ENCODE data around the gene SLC27A6.

SLC27A6 gene

GRCh38 chr5:128965638-128966302 lies 482 bp downstream of the SLC27A6 start:
- TF ChIP-seq USF1 (IDR thresholded peaks at IDR 0.05), result no peak
- TF ChIP-seq NFIC (IDR thresholded peaks at IDR 0.05), result no peak
- no peak for TF ChIP-seq TAF1 (IDR thresholded peaks at IDR 0.05; ENCODE audit: low read depth)
- no peak for TF ChIP-seq FOXM1 (IDR thresholded peaks at IDR 0.05; ENCODE audit: borderline replicate concordance, low read depth)
- TF ChIP-seq ZBTB7A (IDR thresholded peaks at IDR 0.05; ENCODE audit: low read depth), result no peak
- no peak for TF ChIP-seq TEAD4 (IDR thresholded peaks at IDR 0.05)
- TF ChIP-seq YY1 (IDR thresholded peaks at IDR 0.05; ENCODE audit: low read depth), result no peak
- TF ChIP-seq EGR1 (IDR thresholded peaks at IDR 0.05), result no peak

GRCh38 chr5:128966375-128966774 lies 1.1 kb downstream of the SLC27A6 start:
- TF ChIP-seq REST (IDR thresholded peaks at IDR 0.05; ENCODE audit: low read depth) (no peak), NFIC (IDR thresholded peaks at IDR 0.05) (no peak), TCF12 (IDR thresholded peaks at IDR 0.05; ENCODE audit: low read depth) (no peak), ZBTB7A (IDR thresholded peaks at IDR 0.05; ENCODE audit: low read depth) (no peak), TEAD4 (IDR thresholded peaks at IDR 0.05) (no peak), CREB1 (IDR thresholded peaks at IDR 0.05; ENCODE audit: low read depth) (no peak), EP300 (IDR thresholded peaks at IDR 0.05; ENCODE audit: borderline replicate concordance) (no peak), CEBPB (IDR thresholded peaks at IDR 0.05) (no peak), FOXM1 (IDR thresholded peaks at IDR 0.05; ENCODE audit: borderline replicate concordance, low read depth) (no peak), USF1 (IDR thresholded peaks at IDR 0.05) (no peak), EGR1 (IDR thresholded peaks at IDR 0.05) (no peak), MAX (IDR thresholded peaks at IDR 0.05) (no peak), TAF1 (IDR thresholded peaks at IDR 0.05; ENCODE audit: low read depth) (no peak)

- no peak for TF ChIP-seq NFIC (IDR thresholded peaks at IDR 0.05)
- TF ChIP-seq EP300 (IDR thresholded peaks at IDR 0.05; ENCODE audit: borderline replicate concordance), result no peak
- TF ChIP-seq CEBPB (IDR thresholded peaks at IDR 0.05), result no peak
- TF ChIP-seq YY1 (IDR thresholded peaks at IDR 0.05; ENCODE audit: low read depth), result no peak
- TF ChIP-seq TAF1 (IDR thresholded peaks at IDR 0.05; ENCODE audit: low read depth), result no peak
- no peak for TF ChIP-seq TCF12 (IDR thresholded peaks at IDR 0.05; ENCODE audit: low read depth)
- no peak for TF ChIP-seq MAX (IDR thresholded peaks at IDR 0.05)
- TF ChIP-seq ZBTB7A (IDR thresholded peaks at IDR 0.05; ENCODE audit: low read depth), result no peak
- no peak for TF ChIP-seq FOXM1 (IDR thresholded peaks at IDR 0.05; ENCODE audit: borderline replicate concordance, low read depth)
- TF ChIP-seq TEAD4 (IDR thresholded peaks at IDR 0.05), result no peak
- TF ChIP-seq USF1 (IDR thresholded peaks at IDR 0.05), result no peak
- TF ChIP-seq CREB1 (IDR thresholded peaks at IDR 0.05; ENCODE audit: low read depth), result no peak
- no peak for TF ChIP-seq REST (IDR thresholded peaks at IDR 0.05; ENCODE audit: low read depth)
- TF ChIP-seq EGR1 (IDR thresholded peaks at IDR 0.05), result no peak
- TF ChIP-seq RAD21 (IDR thresholded peaks at IDR 0.05; ENCODE audit: low read depth), result no peak
Measured at GRCh38 chr5:128966846-128967245, 1.6 kb downstream of the SLC27A6 start.

GRCh38 chr5:128973244-128973643 lies 8.0 kb downstream of the SLC27A6 start:
- TF ChIP-seq YY1 (IDR thresholded peaks at IDR 0.05; ENCODE audit: low read depth), result no peak

GRCh38 chr5:128974567-128974966 lies 9.3 kb downstream of the SLC27A6 start:
- no peak for TF ChIP-seq RAD21 (IDR thresholded peaks at IDR 0.05; ENCODE audit: low read depth)
- no peak for TF ChIP-seq TAF1 (IDR thresholded peaks at IDR 0.05; ENCODE audit: low read depth)
- no peak for TF ChIP-seq EP300 (IDR thresholded peaks at IDR 0.05; ENCODE audit: borderline replicate concordance)
- no peak for TF ChIP-seq USF1 (IDR thresholded peaks at IDR 0.05)
- TF ChIP-seq REST (IDR thresholded peaks at IDR 0.05; ENCODE audit: low read depth), result no peak
- no peak for TF ChIP-seq FOXM1 (IDR thresholded peaks at IDR 0.05; ENCODE audit: borderline replicate concordance, low read depth)
- no peak for TF ChIP-seq ZBTB7A (IDR thresholded peaks at IDR 0.05; ENCODE audit: low read depth)
- TF ChIP-seq CEBPB (IDR thresholded peaks at IDR 0.05), result no peak
- no peak for TF ChIP-seq TCF12 (IDR thresholded peaks at IDR 0.05; ENCODE audit: low read depth)
- TF ChIP-seq CREB1 (IDR thresholded peaks at IDR 0.05; ENCODE audit: low read depth), result no peak
- TF ChIP-seq EGR1 (IDR thresholded peaks at IDR 0.05), result no peak
- TF ChIP-seq MAX (IDR thresholded peaks at IDR 0.05), result no peak
- no peak for TF ChIP-seq YY1 (IDR thresholded peaks at IDR 0.05; ENCODE audit: low read depth)
- TF ChIP-seq TEAD4 (IDR thresholded peaks at IDR 0.05), result no peak
- TF ChIP-seq NFIC (IDR thresholded peaks at IDR 0.05), result no peak
